Hepatocyte (in vitro differentiated cells): ENCODE measurements around the gene AGRP. TPM values are rescaled to one million over a fixed set of nuclear protein-coding genes. Genes with fewer than 3 reads are reported as not detected.

Experiments
- DNase-seq: peaks from one replicate; pipeline ENCODE4 v3.0.0-alpha.2; 2016; ENCODE audit warnings: low spot score
- H2AFZ ChIP-seq: fragments of 200-600 bp; sonication (generic); 2 replicates; pipeline ENCODE4 v1.6.0; 2016; ENCODE audit warnings: antibody characterized with exemption, mild to moderate bottlenecking
- H3K27ac ChIP-seq: fragments of 200-600 bp; sonication (generic); 2 replicates; pipeline ENCODE4 v1.5.1; 2016; ENCODE audit warnings: mild to moderate bottlenecking
- H3K27me3 ChIP-seq: fragments of 200-600 bp; sonication (generic); 2 replicates; pipeline ENCODE4 v1.6.1; 2016
- H3K36me3 ChIP-seq: fragments of 200-600 bp; sonication (generic); replicated peaks from 2 replicates; pipeline ENCODE4 v1.5.1; 2016; ENCODE audit warnings: low read depth; ENCODE audit not compliant: insufficient read depth
- H3K4me1 ChIP-seq: fragments of 200-600 bp; sonication (generic); 2 replicates; pipeline ENCODE4 v1.5.1; 2016; ENCODE audit warnings: mild to moderate bottlenecking, moderate library complexity; ENCODE audit not compliant: insufficient read depth
- H3K4me2 ChIP-seq: fragments of 200-600 bp; sonication (generic); 2 replicates; pipeline ENCODE4 v1.6.0; 2016
- H3K4me3 ChIP-seq: fragments of 200-600 bp; sonication (generic); 2 replicates; pipeline ENCODE4 v1.5.1; 2016; ENCODE audit warnings: mild to moderate bottlenecking
- H3K79me2 ChIP-seq: fragments of 200-600 bp; sonication (generic); 2 replicates; pipeline ENCODE4 v1.6.0; 2017; ENCODE audit warnings: mild to moderate bottlenecking
- H3K9me2 ChIP-seq: fragments of 200-600 bp; sonication (generic); replicated peaks from 2 replicates; pipeline ENCODE4 v1.6.0; 2017; ENCODE audit warnings: mild to moderate bottlenecking; ENCODE audit not compliant: insufficient read depth
- H3K9me3 ChIP-seq: fragments of 200-600 bp; sonication (generic); 2 replicates; pipeline ENCODE4 v1.5.1; 2016; ENCODE audit warnings: low read depth, mild to moderate bottlenecking
- H4K20me1 ChIP-seq: fragments of 200-600 bp; sonication (generic); 2 replicates; pipeline ENCODE4 v1.6.0; 2016; ENCODE audit warnings: mild to moderate bottlenecking; ENCODE audit not compliant: insufficient read depth, poor library complexity, severe bottlenecking
- EZH2 ChIP-seq: fragments of 200-600 bp; sonication (generic); IDR thresholded peaks from 2 replicates; pipeline ENCODE4 v1.6.1; 2016; ENCODE audit warnings: antibody characterized with exemption, mild to moderate bottlenecking, borderline replicate concordance
- EZH2phosphoT487 ChIP-seq: fragments of 200-600 bp; sonication (generic); IDR thresholded peaks from one replicate; pipeline ENCODE4 v1.6.1; 2018; ENCODE audit warnings: antibody characterized with exemption, mild to moderate bottlenecking, low read depth, moderate library complexity; ENCODE audit not compliant: unreplicated experiment, severe bottlenecking
- WGBS: methylation state at CpG from one replicate; pipeline ENCODE4 v1.1.6; 2016; ENCODE audit warnings: low lambda C conversion rate; ENCODE audit errors: missing lambda C conversion rate; 5-methylcytosine and 5-hydroxymethylcytosine counted together
- polyA plus RNA-seq: library from polyadenylated mRNA; unstranded; fragments of >200 nt; fragmentation: Nextera tagmentation; extraction: Ambion mirVana; gene quantifications from 2 replicates; pipeline ENCODE4 v1.2.1, GENCODE V29; 2016
- total RNA-seq: library from RNA; depleted of rRNA; stranded (reverse); fragments of >200 nt; gene quantifications from 2 replicates; pipeline ENCODE4 v1.2.3, GENCODE V29; 2014
- TF ChIP-seq, protein P1 (sequence below): fragments of 200-600 bp; sonication (generic); IDR thresholded peaks from 2 replicates; pipeline ENCODE4 v1.5.1; 2016; ENCODE audit warnings: antibody characterized with exemption, mild to moderate bottlenecking; ENCODE audit not compliant: poor library complexity

Gene AGRP
- total and polyA plus RNA-seq, 2 experiments from 2014 or later = 0.93 to 1.9 TPM

DNA sequence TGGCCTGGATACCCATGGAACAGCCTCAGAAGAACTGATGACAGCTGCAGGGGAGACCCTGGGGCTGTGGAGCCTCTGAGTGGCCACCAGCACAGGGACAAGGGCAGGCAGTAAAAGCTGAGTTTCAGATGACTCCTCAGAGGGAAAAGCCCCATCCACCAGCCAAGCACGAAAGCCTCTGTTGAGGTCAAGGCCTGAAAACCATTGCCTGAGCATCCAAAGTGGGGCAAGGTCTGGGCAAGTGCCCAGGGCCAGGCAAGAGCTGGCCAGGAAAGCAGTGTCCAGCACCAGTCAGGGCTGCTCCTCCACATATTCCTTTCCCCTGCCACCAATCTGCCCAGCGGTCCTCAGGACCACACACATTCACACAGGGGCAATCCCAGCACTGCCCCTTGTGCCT lies 18.8 kb downstream of the AGRP start:
- peaks cover 33% of the 10 kb centered on the region for H3K4me1 ChIP-seq
- H3K27me3 ChIP-seq = no peaks in the 10 kb centered on the region
- WGBS = 92% methylated on average over 2 of the region's 2 CpGs
- DNase-seq = no peak
- no peaks in the 10 kb centered on the region for H3K36me3 ChIP-seq
- H3K9me2 ChIP-seq = no peaks in the 10 kb centered on the region
- no peak overlapping the region for H3K4me3 ChIP-seq
- H2AFZ ChIP-seq = no peak overlapping the region
- TF ChIP-seq EZH2phosphoT487 (no peak), EZH2 (no peak)
- TF ChIP-seq, protein P1, sequence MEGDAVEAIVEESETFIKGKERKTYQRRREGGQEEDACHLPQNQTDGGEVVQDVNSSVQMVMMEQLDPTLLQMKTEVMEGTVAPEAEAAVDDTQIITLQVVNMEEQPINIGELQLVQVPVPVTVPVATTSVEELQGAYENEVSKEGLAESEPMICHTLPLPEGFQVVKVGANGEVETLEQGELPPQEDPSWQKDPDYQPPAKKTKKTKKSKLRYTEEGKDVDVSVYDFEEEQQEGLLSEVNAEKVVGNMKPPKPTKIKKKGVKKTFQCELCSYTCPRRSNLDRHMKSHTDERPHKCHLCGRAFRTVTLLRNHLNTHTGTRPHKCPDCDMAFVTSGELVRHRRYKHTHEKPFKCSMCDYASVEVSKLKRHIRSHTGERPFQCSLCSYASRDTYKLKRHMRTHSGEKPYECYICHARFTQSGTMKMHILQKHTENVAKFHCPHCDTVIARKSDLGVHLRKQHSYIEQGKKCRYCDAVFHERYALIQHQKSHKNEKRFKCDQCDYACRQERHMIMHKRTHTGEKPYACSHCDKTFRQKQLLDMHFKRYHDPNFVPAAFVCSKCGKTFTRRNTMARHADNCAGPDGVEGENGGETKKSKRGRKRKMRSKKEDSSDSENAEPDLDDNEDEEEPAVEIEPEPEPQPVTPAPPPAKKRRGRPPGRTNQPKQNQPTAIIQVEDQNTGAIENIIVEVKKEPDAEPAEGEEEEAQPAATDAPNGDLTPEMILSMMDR = no peak
- no peak overlapping the region for H3K27ac ChIP-seq
- peaks cover 100% of the 10 kb centered on the region for H4K20me1 ChIP-seq
- peaks cover 96% of the 10 kb centered on the region for H3K79me2 ChIP-seq
- no peak overlapping the region for H3K4me2 ChIP-seq
- H3K9me3 ChIP-seq = no peaks in the 10 kb centered on the region

DNA sequence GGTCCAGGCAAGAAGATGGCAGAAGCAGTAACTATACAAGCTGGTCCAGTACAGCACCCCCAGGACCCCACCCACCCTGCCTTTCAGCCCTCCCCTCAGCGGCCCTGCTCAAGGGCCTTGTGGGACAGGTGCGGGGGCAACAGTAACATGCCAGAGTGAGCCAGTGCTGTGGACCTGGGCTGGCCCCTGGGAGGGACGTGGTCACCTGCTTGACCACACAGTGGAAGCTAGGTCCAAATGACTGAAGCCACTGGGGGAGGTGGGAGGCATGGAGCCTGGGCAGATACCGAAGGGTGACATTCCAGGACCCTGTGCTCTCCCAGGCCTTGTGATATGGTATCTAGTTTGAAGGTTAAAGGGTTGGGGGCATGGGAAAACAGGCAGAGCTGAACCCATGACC lies 19.7 kb downstream of the AGRP start:
- 96% methylated on average over 4 of the region's 4 CpGs for WGBS
- DNase-seq = no peak
- TF ChIP-seq EZH2phosphoT487 (no peak), EZH2 (no peak)
- TF ChIP-seq, protein P1 = no peak
- Histone ChIP-seq H3K4me2 (no peak overlapping the region), H3K4me3 (no peak overlapping the region), H3K36me3 (no peaks in the 10 kb centered on the region), H3K4me1 (peaks cover 34% of the 10 kb centered on the region), H3K27ac (no peak overlapping the region), H3K79me2 (peaks cover 96% of the 10 kb centered on the region), H4K20me1 (peaks cover 100% of the 10 kb centered on the region), H3K9me3 (no peaks in the 10 kb centered on the region), H3K27me3 (no peaks in the 10 kb centered on the region), H2AFZ (no peak overlapping the region), H3K9me2 (no peaks in the 10 kb centered on the region)

DNA sequence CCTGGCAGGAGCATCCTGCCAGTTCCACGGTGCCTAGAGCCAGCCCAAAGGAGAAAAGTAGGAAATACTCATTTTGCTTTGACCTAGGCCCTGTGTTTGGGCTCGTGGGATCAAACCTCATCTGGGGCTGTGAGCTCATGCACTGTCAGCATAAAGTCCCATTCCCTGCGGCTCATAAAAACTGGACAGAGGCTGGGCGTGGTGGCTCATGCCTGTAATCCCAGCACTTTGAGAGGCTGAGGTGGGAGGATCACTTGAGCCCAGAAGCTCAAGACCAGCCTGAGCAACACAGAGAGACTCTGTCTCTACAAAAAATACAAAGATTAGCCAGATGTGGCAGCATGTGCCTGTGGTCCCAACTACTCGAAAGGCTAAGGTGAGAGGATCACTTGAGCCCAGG lies 20.3 kb downstream of the AGRP start:
- TF ChIP-seq EZH2 = no peak
- TF ChIP-seq EZH2phosphoT487 = no peak
- TF ChIP-seq, protein P1 = no peak
- Histone ChIP-seq H3K9me2 (no peaks in the 10 kb centered on the region), H3K4me1 (peaks cover 39% of the 10 kb centered on the region), H3K4me3 (no peak overlapping the region), H3K4me2 (no peak overlapping the region), H3K27ac (peak overlapping the region; percentile 51), H3K27me3 (no peaks in the 10 kb centered on the region), H3K36me3 (no peaks in the 10 kb centered on the region), H4K20me1 (peaks cover 100% of the 10 kb centered on the region), H3K9me3 (no peaks in the 10 kb centered on the region), H2AFZ (no peak overlapping the region), H3K79me2 (peaks cover 93% of the 10 kb centered on the region)
- 68% methylated on average over 5 of the region's 5 CpGs for WGBS
- DNase-seq = no peak

DNA sequence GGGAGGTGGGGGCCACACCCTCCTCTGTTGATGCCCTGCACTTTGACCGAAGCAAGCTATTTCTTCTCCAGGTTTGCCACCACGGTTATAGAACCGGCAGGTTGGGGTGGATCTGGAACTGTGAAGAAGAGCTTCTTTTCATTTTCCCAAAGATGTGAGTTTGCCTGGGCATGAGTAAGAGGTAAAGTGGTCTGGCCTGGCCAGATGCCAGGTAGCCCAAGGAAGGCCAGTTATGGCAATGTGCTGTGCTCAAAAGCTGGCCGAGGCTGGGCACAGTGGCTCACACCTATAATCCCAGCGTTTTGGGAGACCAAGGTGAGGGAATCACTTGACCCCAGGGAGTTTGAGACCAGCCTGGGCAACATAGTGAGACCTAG lies 21.1 kb downstream of the AGRP start:
- Histone ChIP-seq H3K36me3 (no peaks in the 10 kb centered on the region), H3K27ac (peak overlapping the region; percentile 51), H2AFZ (no peak overlapping the region), H3K9me2 (no peaks in the 10 kb centered on the region), H3K4me3 (no peak overlapping the region), H3K4me1 (peaks cover 44% of the 10 kb centered on the region), H4K20me1 (peaks cover 98% of the 10 kb centered on the region), H3K79me2 (peaks cover 85% of the 10 kb centered on the region), H3K9me3 (no peaks in the 10 kb centered on the region), H3K4me2 (peak overlapping the region; percentile 14), H3K27me3 (no peaks in the 10 kb centered on the region)
- no peak for TF ChIP-seq EZH2
- TF ChIP-seq, protein P1 = no peak
- TF ChIP-seq EZH2phosphoT487 = no peak
- no peak for DNase-seq
- WGBS = 89% methylated on average over 5 of the region's 5 CpGs
